HUDEP-2 (cell line): ENCODE data around the gene NEK3.
"Not testable (repeated sequence)": the region's sequence is repeated elsewhere in the genome, so short reads cannot be mapped to it uniquely, and the experiment has no call there.

Source experiments
- DNase-seq, 76 experiments: peaks; one replicate each; lab custom pipeline; 2025; ENCODE audit not compliant: unreplicated experiment in 76 of 76; lab: John Stamatoyannopoulos, UW

NEK3 gene

DNA sequence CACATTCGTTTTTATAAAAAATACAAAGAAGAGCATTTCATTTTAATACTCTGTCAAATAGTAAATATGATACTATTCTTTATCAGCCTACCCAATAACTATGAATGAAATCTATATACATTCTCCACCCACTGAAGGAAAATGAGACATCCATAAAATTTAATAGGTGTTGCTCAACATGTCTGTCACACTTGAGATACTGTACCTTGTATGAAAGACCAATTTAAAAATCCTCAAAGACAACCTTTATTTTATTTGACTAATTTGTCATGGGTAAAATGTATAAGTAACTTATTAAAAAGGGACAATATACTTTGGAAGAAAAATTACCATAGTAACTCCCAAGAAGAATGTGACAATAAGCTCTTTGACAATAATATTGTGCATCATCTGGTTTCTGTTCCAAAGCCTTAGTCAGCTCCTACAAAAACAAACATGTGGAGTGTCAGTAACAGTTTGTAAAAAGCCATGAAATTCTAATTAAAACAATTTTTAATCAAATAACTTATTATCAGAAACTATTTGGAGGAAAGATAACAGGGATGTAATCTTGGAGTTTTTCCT lies 11.5 kb upstream of the NEK3 start:
- not testable (repeated sequence) for DNase-seq

DNA sequence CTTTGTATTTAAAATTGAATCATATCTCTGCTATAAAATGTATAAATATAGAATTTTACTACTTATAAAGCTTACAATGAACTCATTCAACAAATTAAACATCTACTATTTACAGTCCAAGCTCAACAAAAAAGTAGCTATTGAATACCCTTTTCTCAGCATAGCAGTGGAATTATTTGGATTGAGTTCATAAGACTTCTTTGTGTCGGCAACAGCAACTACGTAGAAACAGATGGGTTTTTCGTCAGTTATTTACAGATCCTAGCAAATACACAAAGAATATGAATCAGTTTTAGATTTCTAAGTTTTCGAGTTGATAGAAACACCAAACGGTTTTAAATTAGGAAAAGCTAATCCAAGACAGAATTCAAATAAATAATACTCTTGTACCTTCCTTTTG lies 10.4 kb upstream of the NEK3 start:
- DNase-seq = no peak

DNA sequence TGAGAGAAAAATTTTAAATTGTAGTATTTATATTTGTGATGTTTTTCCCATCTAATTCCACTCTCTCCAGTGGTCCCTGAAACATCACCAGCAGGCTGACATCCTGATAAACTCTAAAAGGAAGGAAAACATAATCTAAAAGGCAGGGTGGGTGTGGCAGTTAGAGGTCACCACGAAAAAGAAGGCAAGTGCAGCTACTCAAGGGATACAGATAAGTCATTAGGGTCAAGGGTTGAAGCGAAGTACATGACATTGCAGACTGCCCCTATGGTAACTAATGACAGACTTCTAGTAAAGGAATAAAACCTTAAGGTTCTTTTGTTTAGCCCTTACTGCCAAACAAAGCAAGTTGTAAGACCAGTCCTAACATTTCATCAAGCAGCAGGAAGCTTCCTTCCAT lies 6.0 kb upstream of the NEK3 start:
- no peak for DNase-seq

DNA sequence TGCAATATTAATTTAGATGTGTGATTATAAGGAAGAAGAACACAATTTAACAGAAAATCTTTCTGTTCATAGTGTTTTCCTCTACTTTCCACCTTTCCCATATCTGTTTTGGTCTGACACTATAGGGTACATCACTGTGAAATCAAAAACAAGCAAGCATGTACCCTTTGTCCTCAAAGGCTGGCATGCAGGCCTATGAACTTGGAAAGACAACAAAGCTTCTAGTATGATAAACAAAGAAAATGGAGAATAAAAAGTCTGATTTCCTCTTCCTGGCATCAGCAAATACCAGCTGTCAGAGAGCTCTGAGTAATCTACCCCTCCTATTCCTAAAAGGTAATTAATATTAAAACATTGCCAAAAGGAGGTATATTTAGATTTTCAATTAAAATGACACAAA lies 5.6 kb upstream of the NEK3 start:
- no peak for DNase-seq

DNA sequence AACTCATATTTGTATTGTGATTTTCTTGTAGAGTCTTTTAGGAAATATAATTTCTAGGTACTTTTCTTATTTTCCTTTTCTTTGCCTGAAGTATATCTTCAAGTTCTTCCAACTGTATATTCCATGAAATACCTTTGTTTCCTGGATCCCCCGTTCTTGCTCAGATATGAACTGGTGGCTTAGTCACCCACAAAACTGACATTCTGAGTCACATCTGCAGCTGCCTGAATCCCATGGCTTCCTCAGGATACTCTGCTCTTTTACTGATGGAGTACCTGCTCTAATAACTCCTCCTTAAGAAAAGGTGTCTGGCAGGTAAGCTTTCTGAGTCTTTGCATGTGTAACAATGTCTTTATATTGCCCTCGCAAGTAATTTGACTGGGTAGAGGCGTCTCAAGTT lies 4.5 kb upstream of the NEK3 start:
- not testable (repeated sequence) for DNase-seq

DNA sequence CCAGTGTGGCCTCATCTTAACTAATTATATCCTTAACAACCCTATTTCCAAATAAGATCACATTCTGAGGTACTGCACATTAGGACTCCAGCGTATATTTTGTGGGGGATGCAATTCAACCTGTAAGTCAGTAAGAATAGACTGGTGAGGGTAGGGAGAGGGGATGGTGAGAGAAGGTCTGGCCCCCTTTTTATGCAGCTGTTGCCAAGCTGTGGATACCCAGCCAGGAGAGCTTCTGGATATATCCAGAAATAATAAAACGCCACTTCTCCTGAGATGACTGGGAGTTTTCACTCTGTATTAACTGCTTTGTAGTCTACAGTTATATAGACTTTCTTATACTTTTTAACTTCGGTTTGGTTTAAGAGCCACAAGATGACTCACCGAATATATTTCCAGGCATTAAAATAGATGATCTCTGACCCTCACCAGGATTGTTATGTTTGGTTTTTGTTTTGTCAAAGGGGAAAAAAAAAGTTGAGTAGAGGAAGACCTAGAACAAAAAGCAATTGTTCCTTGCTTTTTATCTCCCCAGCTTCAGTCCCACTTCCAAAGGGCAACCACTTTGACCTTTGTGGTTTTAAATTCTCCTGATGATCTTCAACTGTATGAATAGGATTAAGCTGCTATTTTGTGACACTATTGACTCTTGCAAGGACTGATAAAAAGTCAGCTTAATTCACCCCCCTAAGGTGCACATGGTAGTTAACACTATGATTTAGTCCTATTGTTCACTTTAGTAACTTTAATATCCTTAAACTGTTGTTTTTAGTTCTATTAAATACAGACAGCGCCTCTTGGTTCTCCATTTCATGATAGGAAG lies 3.1 kb upstream of the NEK3 start:
- peak in 2 of 76 experiments; percentile 7 to 15 for DNase-seq

DNA sequence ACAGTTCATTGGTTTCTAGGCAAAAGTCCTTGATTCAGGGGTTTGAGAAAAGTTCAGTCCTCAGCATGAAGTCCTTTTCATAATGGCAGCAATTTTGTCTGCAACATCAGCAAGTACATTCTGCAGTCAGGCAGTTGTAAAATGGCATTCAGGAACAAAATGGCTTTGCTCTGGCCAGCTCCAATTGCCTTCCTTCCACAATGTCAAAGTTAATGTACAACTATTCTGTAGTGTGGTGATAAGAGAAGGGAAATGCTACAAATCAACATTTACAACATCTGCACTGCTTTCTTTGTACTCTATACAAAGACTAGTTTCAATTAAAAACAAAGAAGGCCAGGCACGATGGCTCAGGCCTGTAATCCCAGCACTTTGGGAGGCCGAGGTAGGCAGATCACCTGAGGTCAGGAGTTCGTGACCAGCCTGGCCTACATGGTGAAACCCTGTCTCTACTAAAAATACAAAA lies 1.8 kb upstream of the NEK3 start:
- no peak for DNase-seq

DNA sequence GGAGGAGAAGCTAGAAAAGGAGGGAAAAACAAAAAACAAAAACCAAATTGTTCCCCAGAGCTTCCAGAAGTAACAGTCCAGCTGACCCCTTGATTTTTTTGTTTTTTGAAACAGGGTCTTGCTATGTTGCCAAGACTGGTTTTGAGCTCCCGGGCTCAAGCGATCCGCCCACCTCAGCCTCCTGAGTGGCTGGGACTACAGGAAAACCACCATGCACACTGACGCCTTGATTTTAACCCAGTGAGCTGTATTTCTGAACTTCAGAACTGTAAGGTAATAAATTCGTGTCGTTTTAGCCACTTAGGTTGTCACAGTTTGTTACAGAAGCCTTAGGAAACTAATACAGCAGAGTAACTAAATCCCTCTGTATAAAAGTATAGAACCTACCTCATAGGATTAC lies 1.1 kb upstream of the NEK3 start:
- no peak for DNase-seq

DNA sequence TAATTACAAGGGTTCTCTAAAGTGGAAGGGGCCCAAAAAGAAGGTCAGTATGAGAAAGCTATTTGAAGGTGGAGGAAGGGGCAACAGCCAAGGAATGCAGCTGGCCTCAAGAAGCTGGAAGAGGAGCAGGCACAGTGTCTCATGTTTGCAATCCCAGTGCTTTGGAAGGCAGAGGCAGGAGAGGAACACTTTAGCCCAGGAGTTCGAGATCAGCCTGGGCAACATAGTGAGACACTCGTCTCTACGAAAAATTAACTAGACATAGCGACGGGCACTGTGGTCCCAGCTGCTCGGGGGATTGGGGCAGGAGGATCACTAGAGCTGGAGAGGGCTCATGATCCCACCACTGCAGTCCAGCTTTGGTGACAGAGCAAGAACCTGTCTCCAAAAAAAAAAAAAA lies 656 bp upstream of the NEK3 start:
- no peak for DNase-seq

DNA sequence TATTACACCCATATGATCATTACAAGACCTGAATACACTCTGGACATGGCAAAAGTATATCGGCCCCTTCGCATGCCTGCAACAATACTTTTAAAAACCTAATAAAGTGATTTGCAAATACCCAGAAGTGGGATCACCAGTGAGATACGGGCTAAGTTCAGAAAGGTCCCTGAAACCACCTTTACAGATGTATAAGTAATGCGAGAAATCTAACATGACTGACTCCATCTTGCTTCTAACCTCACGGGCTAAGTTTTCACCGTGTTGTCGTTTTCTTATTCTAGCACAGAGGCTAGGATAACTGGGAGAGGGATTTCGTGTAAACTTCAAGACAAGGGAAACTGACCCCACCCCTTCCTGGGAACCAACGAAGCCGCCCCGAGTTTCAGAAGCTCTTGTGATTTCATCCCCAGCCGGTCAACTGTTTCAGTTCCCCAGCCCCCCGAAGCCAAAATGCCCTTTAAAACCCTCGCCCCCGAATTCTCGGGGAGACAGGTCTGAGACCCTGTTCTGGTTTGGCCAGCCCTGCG lies 703 bp downstream of the NEK3 start:
- peak in 8 of 76 experiments; percentile 3 to 40 (median 17) for DNase-seq

DNA sequence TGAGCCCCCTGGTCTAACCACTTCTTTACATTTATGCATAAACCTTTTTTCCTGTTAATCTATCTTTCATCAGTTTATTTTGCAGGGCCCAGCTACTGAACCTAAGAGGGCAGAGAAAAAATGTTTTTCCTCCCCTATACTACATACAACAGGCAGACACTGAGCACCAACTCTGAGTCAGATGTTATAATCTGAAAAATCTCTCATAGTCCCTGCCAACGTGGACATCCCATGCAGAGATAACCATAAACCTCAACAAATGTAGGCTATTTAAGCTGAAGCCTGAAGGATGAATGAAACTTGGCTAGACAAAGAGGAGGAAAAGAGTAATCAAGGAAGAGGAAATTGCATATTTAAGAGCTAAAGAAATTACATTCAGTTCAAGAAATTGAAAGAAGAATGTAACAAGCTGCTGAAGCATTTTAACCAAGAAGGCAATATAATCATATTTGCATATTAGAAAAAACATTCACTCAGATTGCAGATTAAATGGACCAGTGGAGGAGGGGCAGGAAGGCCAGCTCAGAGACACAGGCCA lies 2.6 kb downstream of the NEK3 start:
- DNase-seq = peak in 9 of 76 experiments; percentile 1 to 36 (median 8)

DNA sequence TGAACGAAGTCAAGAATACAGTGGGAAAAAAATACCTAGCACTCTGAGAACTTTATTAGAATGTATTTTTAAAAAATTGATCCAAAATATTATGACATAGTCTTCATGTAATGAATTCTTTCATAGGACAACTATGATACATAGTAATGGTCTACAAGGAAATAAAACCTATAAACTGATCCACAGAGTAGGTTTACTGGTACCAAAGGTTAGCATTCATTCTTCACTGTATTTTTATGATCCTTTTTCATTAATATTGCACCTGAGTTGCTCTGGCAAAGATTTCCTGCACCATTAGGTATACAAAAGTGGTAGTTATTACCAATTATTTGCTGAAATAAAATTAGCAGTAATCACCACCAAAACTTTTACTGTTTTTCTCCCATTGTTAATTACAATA lies 4.2 kb downstream of the NEK3 start:
- DNase-seq = no peak

DNA sequence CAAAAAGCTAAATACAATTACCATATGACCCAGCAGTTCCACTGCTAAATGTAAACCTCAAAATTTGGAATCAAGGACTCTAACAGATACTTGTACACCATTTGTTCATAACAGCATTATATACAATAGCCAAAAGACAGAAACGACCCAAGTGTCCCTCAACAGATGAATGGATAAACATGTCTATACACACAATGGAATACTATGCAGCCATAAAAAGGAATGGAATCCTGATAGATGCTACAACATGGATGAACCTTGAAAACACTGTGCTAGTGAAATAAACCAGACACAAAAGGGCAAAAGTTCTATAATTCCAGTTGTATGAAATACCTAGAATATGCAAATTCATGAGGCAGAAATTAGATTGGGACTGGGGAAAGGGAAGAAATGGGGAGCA lies 12.2 kb downstream of the NEK3 start:
- DNase-seq = no peak

DNA sequence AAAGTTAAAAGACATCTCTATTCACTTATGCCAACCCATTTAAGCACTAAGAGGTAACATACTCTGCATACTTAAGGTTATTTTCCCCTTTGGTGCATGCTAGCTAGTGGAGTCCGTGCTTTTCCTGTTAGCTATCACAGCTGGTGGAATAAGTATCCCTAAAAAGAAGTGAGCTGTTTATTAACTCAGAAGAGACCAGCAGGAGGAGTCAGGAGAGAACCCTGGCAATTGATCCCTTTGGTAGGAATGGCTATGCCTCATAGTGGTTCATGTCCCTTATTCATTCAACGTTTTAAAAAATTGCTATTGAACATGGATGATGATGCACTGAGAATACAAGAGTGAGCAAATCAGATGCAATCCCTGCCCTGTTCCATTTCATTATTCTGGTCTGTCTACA lies 18.1 kb downstream of the NEK3 start:
- no peak for DNase-seq

DNA sequence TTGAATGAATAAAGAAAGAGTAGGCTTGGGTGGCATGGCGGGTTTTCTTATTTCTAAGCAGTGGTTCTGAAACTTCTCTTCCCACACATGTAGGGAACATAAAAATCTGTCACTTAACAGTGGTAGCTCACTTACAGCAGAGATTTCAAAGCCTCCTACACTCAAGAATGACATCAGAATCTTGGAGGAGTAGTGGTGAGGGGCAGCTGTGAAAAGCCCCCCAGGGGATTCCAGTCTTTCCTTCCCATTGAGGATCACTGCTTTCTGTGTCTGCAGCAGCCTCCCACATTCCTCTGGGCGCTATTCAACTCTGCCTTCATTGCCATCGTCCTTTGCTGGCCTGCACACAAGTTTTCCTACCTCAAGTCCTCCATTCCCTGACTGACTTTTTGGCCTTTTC lies 21.9 kb downstream of the NEK3 start:
- DNase-seq = no peak

DNA sequence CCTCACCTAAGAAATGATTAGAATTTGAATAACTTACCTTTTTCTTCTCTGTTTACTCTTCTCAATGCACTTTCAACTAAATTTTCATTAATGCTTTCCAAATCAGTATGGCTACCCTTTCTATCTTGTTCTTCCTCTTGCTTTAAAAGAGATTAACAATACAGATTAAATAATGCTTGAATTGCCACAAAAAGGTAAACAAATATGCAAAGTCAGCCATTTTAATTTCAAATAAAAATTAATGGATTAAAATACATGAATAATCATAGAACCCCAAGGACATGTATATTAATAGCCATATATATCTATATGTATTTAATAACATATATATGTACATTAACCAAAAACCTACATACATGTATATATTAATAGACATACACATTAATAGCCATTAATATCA lies 22.6 kb downstream of the NEK3 start:
- no peak for DNase-seq

DNA sequence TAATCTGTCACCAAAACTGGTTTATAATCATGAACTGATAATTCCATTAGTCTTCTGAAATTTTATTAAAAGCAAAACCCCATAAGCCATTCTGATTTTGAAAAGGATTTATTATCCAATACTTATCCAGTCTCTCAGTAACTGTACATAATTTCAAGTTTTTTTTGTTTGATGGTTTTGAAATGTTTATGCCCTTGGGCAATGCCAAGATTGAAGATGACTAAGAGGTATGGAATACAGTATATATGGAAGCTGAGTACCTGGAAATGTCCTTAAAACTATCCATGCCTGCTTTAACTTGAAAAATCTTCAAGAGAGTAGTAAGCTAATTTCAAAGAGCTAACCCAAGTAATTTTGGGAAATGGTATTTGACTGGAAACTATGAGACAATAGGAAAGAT lies 28.8 kb downstream of the NEK3 start:
- DNase-seq = no peak

DNA sequence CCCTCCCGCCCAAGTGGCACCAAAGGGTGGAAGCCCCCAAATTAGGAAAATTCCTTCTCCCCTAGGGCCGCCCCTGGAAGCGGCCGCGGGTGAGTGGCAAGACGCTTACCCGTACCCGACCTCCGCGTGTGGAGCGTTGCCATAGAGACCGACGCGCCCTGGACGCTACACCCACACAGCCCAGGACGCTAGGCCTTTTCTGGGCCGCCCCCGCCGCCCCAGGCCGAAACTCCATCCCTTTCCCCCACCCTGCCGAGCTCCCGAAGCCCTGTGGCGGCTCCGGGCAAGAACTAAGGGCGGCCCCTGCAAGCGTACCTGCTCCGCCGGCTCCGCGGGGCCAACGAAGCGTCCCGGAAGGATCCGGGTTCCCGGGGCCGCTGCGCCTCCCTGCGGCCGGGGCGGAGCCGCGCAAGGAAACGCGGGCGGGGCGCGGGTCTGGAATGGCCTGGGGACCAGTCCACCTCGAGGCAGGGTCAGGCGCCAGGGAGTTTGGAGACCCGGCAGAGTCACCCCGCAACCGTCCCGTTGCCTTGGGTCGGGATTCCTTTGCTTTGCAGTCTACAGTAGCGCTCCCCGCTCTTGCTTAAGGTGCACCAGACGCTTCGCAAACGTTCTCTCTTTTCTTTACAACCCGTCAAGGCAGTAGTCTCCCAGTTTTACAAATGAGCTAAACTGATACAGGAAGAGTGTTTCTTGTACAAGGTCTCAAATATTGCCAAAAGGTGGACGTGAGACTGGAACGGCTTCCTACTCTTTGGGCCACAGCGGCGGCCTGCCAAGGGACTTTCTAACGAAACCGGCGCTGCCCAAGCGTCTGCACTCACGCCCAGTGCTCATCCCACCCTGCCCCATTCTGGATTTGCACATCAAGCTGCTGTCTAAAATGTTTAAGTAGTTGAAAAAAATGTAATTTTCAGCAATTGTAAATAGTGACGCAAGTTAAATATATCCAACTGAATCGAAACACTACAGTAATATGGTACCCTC lies 30.4 kb downstream of the NEK3 start, which contains the start of gene NEK5:
Gene NEK5, minus strand, starts transcription at position 360 of the 987 bp plus-strand sequence. CDS start 1,591 bp downstream, outside the sequence.
- peak in 56 of 76 experiments; percentile 3 to 79 (median 47) for DNase-seq

DNA sequence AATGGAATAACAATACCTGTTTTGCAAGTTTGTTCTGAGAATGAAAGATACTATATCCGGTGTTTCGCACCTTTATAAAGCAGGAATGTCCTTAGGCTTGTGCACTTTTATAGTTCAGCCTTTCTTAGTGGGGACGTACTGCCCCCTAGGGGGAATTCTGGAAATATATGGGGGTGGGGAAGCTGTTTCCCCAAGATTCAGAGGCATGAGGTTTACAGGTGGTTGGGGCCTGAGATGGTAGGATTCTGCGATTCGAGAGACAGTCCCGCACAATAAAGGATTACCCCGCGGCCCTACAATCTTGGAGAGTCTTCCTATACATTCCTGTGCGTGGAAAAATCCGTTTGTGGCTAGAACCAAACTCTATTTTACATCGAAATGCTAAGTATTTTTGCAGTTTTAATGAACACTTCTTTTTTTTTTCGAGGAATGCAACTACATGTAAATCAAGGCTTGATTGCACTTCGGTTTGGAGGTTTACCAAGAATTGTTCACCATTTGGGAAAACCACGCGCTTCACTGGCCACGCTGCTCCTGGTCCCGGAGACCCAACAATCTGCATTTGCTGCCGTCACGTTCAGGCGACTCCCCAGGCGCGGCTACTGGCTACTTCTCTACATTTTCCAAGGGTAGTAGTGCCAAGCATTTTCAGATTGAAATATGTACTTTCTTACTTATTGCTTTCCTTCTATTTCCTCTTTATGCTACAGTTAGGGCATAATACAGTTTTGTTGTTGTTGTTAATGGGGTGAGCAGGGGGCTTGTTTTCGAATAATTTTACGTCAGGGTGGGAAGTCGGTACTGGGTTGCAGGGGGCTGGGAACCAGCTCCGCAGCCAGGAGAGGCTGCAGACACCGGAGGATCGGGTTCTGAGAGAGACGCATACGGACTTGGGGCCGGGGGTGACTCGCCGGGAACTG lies 31.4 kb downstream of the NEK3 start:
- DNase-seq = peak in 64 of 76 experiments; percentile 1 to 76 (median 38)
